ENCODE data around the gene ARHGEF39. TPM values are rescaled to one million over a fixed set of nuclear protein-coding genes. Genes with fewer than 3 reads are reported as not detected.

Gene ARHGEF39
- 2.5 and 3.6 TPM in 2 replicates for total RNA-seq (2014; rRNA removed; shearing (Covaris generic))

GRCh38 chr9:35664531-35665470 lies at the start of gene ARHGEF39:
TSS of gene ARHGEF39 (minus strand) at chr9:35665195. CDS start at chr9:35665169, 26 bp downstream.
- DNase-seq (ENCODE audit: low spot score), result peak; percentile 69

GRCh38 chr9:35714123-35714522 lies 49.1 kb upstream of the ARHGEF39 start:
- no peak for DNase-seq (ENCODE audit: low spot score)

GRCh38 chr9:35713578-35713977 lies 48.6 kb upstream of the ARHGEF39 start:
- DNase-seq (ENCODE audit: low spot score), result no peak

GRCh38 chr9:35712762-35713400 lies 47.9 kb upstream of the ARHGEF39 start:
- no peak for DNase-seq (ENCODE audit: low spot score)

- DNase-seq (ENCODE audit: low spot score), result no peak
Observed at GRCh38 chr9:35711501-35712428, 46.8 kb upstream of the ARHGEF39 start.

GRCh38 chr9:35710818-35711500 lies 46.0 kb upstream of the ARHGEF39 start:
- no peak for DNase-seq (ENCODE audit: low spot score)

GRCh38 chr9:35708146-35708545 lies 43.2 kb upstream of the ARHGEF39 start:
- DNase-seq (ENCODE audit: low spot score), result no peak

GRCh38 chr9:35706951-35707350 lies 42.0 kb upstream of the ARHGEF39 start:
- no peak for DNase-seq (ENCODE audit: low spot score)

- DNase-seq (ENCODE audit: low spot score), result no peak
Observed at GRCh38 chr9:35705836-35706430, 40.9 kb upstream of the ARHGEF39 start.

- DNase-seq (ENCODE audit: low spot score), result no peak
Observed at GRCh38 chr9:35705372-35705771, 40.4 kb upstream of the ARHGEF39 start.

- no peak for DNase-seq (ENCODE audit: low spot score)
Observed at GRCh38 chr9:35703906-35704672, 39.1 kb upstream of the ARHGEF39 start.

GRCh38 chr9:35702696-35703095 lies 37.7 kb upstream of the ARHGEF39 start:
- DNase-seq (ENCODE audit: low spot score), result no peak

- DNase-seq (ENCODE audit: low spot score), result no peak
Observed at GRCh38 chr9:35700942-35701341, 35.9 kb upstream of the ARHGEF39 start.

GRCh38 chr9:35700031-35700430 lies 35.0 kb upstream of the ARHGEF39 start:
- DNase-seq (ENCODE audit: low spot score), result no peak

GRCh38 chr9:35698231-35698630 lies 33.2 kb upstream of the ARHGEF39 start:
- no peak for DNase-seq (ENCODE audit: low spot score)

GRCh38 chr9:35697486-35697885 lies 32.5 kb upstream of the ARHGEF39 start:
- no peak for DNase-seq (ENCODE audit: low spot score)

- peak; percentile 46 for DNase-seq (ENCODE audit: low spot score)
Observed at GRCh38 chr9:35696520-35697215, 31.7 kb upstream of the ARHGEF39 start.

- DNase-seq (ENCODE audit: low spot score), result no peak
Observed at GRCh38 chr9:35695943-35696401, 31.0 kb upstream of the ARHGEF39 start.

GRCh38 chr9:35691757-35692301 lies 26.8 kb upstream of the ARHGEF39 start:
- DNase-seq (ENCODE audit: low spot score), result no peak

Measured in A172 (cell line).